C4-2B (cell line): ENCODE results near the gene RNF115.

ENCODE experiments used
- ZFX ChIP-seq: fragments of 450-650 bp; IDR thresholded peaks from 2 replicates; pipeline ENCODE4 v1.6.1; 2017
- TF ChIP-seq, protein P1 (sequence below): fragments of 450-650 bp; conservative IDR thresholded peaks from 2 replicates; pipeline ENCODE4 v1.5.1; 2017; ENCODE audit warnings: mild to moderate bottlenecking

DNA sequence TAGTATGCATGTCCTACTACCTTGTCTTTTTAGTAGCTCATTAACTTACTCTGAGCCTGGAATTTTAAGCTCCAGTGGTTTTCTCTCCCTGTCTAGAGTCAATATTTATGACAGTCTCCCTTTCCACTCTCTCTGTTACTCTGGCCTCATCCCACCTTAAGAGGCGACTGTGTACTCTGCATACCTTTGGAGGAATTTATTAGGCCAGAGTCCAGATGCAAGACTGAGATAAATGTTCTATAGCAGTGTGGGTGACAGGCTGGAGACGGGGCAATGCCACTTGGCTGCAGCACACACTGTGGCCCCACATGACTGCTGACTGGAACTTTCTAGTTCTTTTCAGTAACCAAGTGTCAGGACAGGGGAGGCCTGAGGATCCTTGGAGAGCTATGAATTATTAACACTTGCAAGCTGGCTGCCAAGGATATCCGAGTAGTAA, 112.7 kb downstream of the RNF115 start:
- TF ChIP-seq, protein P1, sequence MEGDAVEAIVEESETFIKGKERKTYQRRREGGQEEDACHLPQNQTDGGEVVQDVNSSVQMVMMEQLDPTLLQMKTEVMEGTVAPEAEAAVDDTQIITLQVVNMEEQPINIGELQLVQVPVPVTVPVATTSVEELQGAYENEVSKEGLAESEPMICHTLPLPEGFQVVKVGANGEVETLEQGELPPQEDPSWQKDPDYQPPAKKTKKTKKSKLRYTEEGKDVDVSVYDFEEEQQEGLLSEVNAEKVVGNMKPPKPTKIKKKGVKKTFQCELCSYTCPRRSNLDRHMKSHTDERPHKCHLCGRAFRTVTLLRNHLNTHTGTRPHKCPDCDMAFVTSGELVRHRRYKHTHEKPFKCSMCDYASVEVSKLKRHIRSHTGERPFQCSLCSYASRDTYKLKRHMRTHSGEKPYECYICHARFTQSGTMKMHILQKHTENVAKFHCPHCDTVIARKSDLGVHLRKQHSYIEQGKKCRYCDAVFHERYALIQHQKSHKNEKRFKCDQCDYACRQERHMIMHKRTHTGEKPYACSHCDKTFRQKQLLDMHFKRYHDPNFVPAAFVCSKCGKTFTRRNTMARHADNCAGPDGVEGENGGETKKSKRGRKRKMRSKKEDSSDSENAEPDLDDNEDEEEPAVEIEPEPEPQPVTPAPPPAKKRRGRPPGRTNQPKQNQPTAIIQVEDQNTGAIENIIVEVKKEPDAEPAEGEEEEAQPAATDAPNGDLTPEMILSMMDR, result no peak
- TF ChIP-seq ZFX, result no peak
